GM12875 (cell line): Measurements from ENCODE around the gene DHRS7B.

Experiments used
- H3K4me3 ChIP-seq: one replicate; pipeline ENCODE4 v1.5.1; 2011; ENCODE audit warnings: low read depth, low read length, control low read depth
- CTCF ChIP-seq: IDR thresholded peaks from 2 replicates; pipeline ENCODE4 v1.5.1; 2011; ENCODE audit warnings: low read depth, mild to moderate bottlenecking, control low read depth, inconsistent platforms, low read length, moderate library complexity, borderline replicate concordance; ENCODE audit not compliant: insufficient read depth

Gene DHRS7B

DNA sequence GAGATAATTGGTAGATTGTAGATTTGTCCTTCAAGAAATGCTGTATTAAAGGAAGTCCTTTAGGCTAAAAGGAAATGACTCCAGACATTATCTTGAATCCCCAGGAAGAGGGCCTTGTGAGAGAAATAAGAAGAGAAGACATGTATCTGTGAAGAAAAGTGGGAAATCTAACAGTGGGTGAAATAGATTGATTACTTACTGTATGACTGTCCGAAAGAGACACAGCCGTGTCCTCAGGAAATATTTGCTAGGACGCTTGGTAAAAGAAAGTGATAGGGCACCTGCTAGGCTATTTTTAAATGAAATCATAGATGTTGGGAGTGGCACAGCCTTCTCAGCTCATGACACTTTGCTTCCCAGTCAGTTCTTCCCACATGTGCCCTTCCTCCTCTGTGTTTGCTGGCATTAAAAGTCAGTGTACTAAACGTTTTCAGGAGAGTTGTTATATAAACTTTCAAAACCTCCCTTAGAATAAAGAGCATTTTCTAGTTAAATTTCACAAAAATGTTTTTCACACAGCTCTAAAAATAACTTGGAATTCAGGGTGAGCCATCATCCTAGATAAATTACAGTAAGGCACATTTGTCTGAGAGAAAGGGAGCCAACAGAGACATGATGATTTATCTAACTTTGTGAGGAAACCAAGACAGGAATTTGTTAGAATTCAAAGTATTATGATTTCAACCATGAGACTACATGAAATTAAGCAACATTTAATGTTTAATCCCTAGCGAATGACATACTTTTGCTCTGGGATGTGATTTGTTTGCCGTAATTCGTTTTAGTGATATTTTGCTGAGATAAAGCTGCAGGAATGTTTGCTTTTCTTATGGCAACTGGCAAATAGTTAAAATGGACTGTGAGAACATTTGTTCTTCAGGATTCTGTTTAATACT, 35.0 kb downstream of the DHRS7B start:
- no peak for TF ChIP-seq CTCF
- H3K4me3 ChIP-seq = no peak overlapping the region

- H3K4me3 ChIP-seq = no peak overlapping the region
Observed at GRCh38 chr17:21162394-21162775, 35.6 kb downstream of the DHRS7B start.

DNA sequence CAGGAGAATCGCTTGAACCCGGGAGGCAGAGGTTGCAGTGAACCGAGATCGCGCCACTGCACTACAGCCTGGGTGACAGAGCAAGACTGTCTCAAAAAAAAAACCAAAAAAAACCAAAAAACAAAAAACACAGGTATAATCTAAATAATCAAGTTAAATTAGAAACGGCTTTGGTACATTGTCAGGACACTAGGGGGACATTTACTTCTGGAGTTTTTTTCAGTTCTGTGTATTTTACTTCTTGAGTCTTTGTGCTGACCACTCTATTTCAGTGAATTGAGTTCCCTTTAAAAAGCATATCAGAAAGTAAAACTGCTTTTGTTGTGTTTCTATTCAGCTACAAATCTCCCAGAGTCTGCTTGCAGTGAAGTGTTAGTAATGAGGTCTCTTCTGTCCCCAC, 36.3 kb downstream of the DHRS7B start:
- no peak for TF ChIP-seq CTCF
- H3K4me3 ChIP-seq = no peak overlapping the region

More at GRCh38 chr17:21162394-21162775, 35.6 kb downstream of the DHRS7B start:
- TF ChIP-seq CTCF = no peak

DNA sequence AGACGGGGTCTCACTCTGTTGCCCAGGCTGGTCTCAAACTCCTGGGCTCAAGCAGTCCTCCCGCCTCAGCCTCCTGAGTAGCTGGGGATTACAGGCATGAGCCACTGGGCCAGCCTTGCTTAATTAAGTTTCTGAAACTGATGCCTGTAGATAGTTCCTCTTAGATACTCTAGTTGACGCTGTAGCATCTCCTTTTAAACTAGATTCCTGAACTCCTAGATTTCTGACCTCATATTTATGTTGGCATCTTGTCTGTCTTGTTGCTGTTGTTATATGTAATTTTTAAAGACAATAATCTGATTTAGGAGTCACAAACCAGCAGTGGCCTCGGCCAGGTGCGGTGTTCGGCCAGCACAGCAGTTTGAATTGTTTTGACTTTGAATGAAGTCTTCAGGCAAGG, 37.5 kb downstream of the DHRS7B start:
- H3K4me3 ChIP-seq = no peak overlapping the region
- no peak for TF ChIP-seq CTCF

DNA sequence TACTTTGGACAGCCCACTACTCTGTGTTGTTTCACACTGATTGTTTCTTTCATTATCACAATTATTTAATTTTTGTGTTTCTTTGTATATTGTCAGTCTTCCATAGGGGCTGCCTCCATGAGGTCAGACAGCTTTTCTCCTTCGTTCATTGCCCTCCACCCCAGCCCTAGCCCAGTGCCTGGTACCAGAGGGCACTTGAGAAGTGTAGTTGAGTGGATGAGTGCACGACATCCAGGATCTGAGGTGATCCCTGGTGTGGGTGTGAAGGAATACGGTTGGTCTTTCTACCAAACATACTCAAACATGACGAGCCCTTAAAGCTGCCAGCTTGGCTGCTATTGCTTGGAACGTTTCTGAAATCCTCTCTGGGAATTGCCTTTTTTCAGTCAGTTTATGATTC, 37.9 kb downstream of the DHRS7B start:
- no peak for TF ChIP-seq CTCF
- H3K4me3 ChIP-seq = no peak overlapping the region

DNA sequence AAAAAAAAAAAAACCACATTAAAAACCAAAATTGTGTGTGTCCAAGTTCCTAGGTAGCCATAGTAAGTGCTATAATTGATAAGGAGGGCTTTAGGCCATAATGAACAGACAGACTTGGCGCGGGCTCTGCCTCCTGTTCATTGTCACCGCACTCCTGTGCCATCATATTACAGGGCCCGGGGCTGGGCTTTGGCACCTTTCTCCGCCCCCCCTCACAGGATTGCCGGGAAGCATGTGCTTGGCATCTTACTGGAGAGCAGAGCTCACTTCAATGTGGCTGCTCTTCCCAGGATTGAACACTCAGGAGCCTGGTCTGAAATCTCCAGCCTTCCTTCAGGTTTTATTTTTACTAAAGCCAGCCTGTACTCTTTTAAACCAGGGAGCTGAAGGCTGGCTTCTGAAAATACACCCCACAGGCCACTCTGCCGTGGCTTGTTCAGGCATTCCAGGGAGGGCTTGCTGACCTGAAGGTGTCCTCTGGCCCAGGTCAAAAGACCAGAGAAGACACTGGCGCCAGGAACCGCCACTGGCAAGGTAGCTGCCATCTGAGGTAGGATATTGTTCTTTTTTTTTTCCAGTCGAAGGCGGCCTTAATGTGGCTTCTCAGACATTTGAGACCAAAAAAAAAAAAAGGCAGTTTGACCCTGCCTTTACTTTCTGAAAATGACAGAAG, 39.3 kb downstream of the DHRS7B start:
- TF ChIP-seq CTCF = no peak
- H3K4me3 ChIP-seq = no peak overlapping the region
